Skin epidermis (tissue), 12 donors: ENCODE data around the gene SS18.
"Not testable (repeated sequence)": the region's sequence is repeated elsewhere in the genome, so short reads cannot be mapped to it uniquely, and the experiment has no call there.

Source experiments
- H3K27ac ChIP-seq, 21 experiments: fragments of 200-600 bp; sonication (generic) in 11 of 21; one replicate each; pipeline ENCODE4 v1.5.0; 2020; ENCODE audit warnings: mild to moderate bottlenecking in 3 of 21, inconsistent platforms in 2 of 21, moderate library complexity in 2 of 21
- H3K4me3 ChIP-seq, 7 experiments: fragments of 200-600 bp; sonication (generic) in 2 of 7; one replicate each; pipeline ENCODE4 v1.5.0; 2020; ENCODE audit warnings: inconsistent platforms in 2 of 7, mild to moderate bottlenecking in 2 of 7, moderate library complexity in 1 of 7

SS18 gene

GRCh38 chr18:26090130-26091046 lies at the start of gene SS18:
TSS of gene SS18 (minus strand) at chr18:26090613. CDS start at chr18:26090569, 44 bp downstream.
- H3K4me3 ChIP-seq = peak within 1 kb of the TSS; percentile 71 to 99 (median 90)
- H3K27ac ChIP-seq = peak within 1 kb of the TSS; percentile 77 to 100 (median 98)

- Histone ChIP-seq H3K27ac (no peak overlapping the region), H3K4me3 (no peak overlapping the region)
Observed at GRCh38 chr18:26135548-26135947, 45.1 kb upstream of the SS18 start.

GRCh38 chr18:26134107-26134506 lies 43.7 kb upstream of the SS18 start:
- Histone ChIP-seq H3K27ac (peak overlapping the region in 1 of 21 experiments; percentile 61), H3K4me3 (peak overlapping the region in 2 of 7 experiments; percentile 2 to 14)

GRCh38 chr18:26133652-26134051 lies 43.2 kb upstream of the SS18 start, which contains the start of gene PSMA8:
TSS of gene PSMA8 (plus strand) at chr18:26133869. CDS start at chr18:26133966, 97 bp downstream.
- Histone ChIP-seq H3K27ac (peak within 1 kb of the TSS in 1 of 21 experiments; percentile 61), H3K4me3 (peak within 1 kb of the TSS in 2 of 7 experiments; percentile 2 to 14)

GRCh38 chr18:26128192-26128591 lies 37.8 kb upstream of the SS18 start:
- H3K4me3 ChIP-seq, H3K27ac ChIP-seq: not testable (repeated sequence)

- no peak overlapping the region for H3K27ac ChIP-seq
Observed at GRCh38 chr18:26127786-26128185, 37.4 kb upstream of the SS18 start.

GRCh38 chr18:26121994-26122393 lies 31.6 kb upstream of the SS18 start:
- H3K4me3 ChIP-seq, H3K27ac ChIP-seq: not testable (repeated sequence)

More at GRCh38 chr18:26127786-26128185, 37.4 kb upstream of the SS18 start:
- H3K4me3 ChIP-seq = no peak overlapping the region

GRCh38 chr18:26121476-26121875 lies 31.1 kb upstream of the SS18 start:
- Histone ChIP-seq H3K4me3 (no peak overlapping the region), H3K27ac (no peak overlapping the region)

- Histone ChIP-seq H3K27ac (no peak overlapping the region), H3K4me3 (no peak overlapping the region)
Observed at GRCh38 chr18:26119246-26119645, 28.8 kb upstream of the SS18 start.

- Histone ChIP-seq H3K4me3 (no peak overlapping the region), H3K27ac (no peak overlapping the region)
Observed at GRCh38 chr18:26104035-26104434, 13.6 kb upstream of the SS18 start.

GRCh38 chr18:26103579-26103978 lies 13.2 kb upstream of the SS18 start:
- no peak overlapping the region for H3K4me3 ChIP-seq

GRCh38 chr18:26097563-26097962 lies 7.2 kb upstream of the SS18 start:
- no peak overlapping the region for H3K4me3 ChIP-seq
- peak overlapping the region in 2 of 21 experiments; percentile 9 to 43 for H3K27ac ChIP-seq

More at GRCh38 chr18:26103579-26103978, 13.2 kb upstream of the SS18 start:
- no peak overlapping the region for H3K27ac ChIP-seq

- Histone ChIP-seq H3K4me3 (no peak overlapping the region), H3K27ac (peak overlapping the region in 2 of 21 experiments; percentile 9 to 43)
Observed at GRCh38 chr18:26096852-26097251, 6.4 kb upstream of the SS18 start.

GRCh38 chr18:26091047-26091630 lies 726 bp upstream of the SS18 start:
- peak overlapping the region; percentile 77 to 100 (median 98) for H3K27ac ChIP-seq

GRCh38 chr18:26089293-26090129 lies 902 bp downstream of the SS18 start:
- peak overlapping the region; percentile 77 to 100 (median 98) for H3K27ac ChIP-seq

More at GRCh38 chr18:26091047-26091630, 726 bp upstream of the SS18 start:
- peak overlapping the region; percentile 71 to 99 (median 90) for H3K4me3 ChIP-seq

GRCh38 chr18:26088487-26088886 lies 1.9 kb downstream of the SS18 start:
- Histone ChIP-seq H3K4me3 (peak overlapping the region in 4 of 7 experiments; percentile 89 to 91 (median 90)), H3K27ac (peak overlapping the region in 5 of 21 experiments; percentile 23 to 99 (median 90))

More at GRCh38 chr18:26089293-26090129, 902 bp downstream of the SS18 start:
- peak overlapping the region; percentile 71 to 99 (median 90) for H3K4me3 ChIP-seq

GRCh38 chr18:26086959-26087358 lies 3.5 kb downstream of the SS18 start:
- Histone ChIP-seq H3K27ac (no peak overlapping the region), H3K4me3 (no peak overlapping the region)

GRCh38 chr18:26085056-26085455 lies 5.4 kb downstream of the SS18 start:
- no peak overlapping the region for H3K27ac ChIP-seq
- no peak overlapping the region for H3K4me3 ChIP-seq

- H3K4me3 ChIP-seq = no peak overlapping the region
- no peak overlapping the region for H3K27ac ChIP-seq
Observed at GRCh38 chr18:26083099-26083498, 7.3 kb downstream of the SS18 start.

- Histone ChIP-seq H3K4me3 (no peak overlapping the region), H3K27ac (no peak overlapping the region)
Observed at GRCh38 chr18:26082475-26082874, 7.9 kb downstream of the SS18 start.
